AG08396 (cell line): ENCODE results near the gene ACSF2.
"Not testable (repeated sequence)": the region's sequence is repeated elsewhere in the genome, so short reads cannot be mapped to it uniquely, and the experiment has no call there.

Experiments
- DNase-seq: peaks from one replicate; pipeline ENCODE4 v3.0.0; 2012; ENCODE audit warnings: low spot score, mixed read lengths

ACSF2 gene

GRCh38 chr17:50464736-50465135 lies 38.7 kb downstream of the ACSF2 start:
- no peak for DNase-seq

GRCh38 chr17:50465171-50465570 lies 39.2 kb downstream of the ACSF2 start:
- no peak for DNase-seq

- no peak for DNase-seq
Observed at GRCh38 chr17:50465635-50466034, 39.6 kb downstream of the ACSF2 start.

GRCh38 chr17:50466371-50467113 lies 40.5 kb downstream of the ACSF2 start:
- DNase-seq: no peak

GRCh38 chr17:50467114-50467854 lies 41.3 kb downstream of the ACSF2 start:
- no peak for DNase-seq

- no peak for DNase-seq
Observed at GRCh38 chr17:50467855-50468303, 41.9 kb downstream of the ACSF2 start.

- peak; percentile 72 for DNase-seq
Observed at GRCh38 chr17:50468304-50469207, 42.5 kb downstream of the ACSF2 start, which contains the start of gene CHAD. Gene CHAD (minus strand): TSS chr17:50468880. CDS start chr17:50468813, 67 bp downstream.

- DNase-seq: peak; percentile 49
Observed at GRCh38 chr17:50469208-50469605, 43.2 kb downstream of the ACSF2 start.

- DNase-seq: no peak
Observed at GRCh38 chr17:50469671-50470305, 43.8 kb downstream of the ACSF2 start.

GRCh38 chr17:50470426-50470825 lies 44.4 kb downstream of the ACSF2 start:
- no peak for DNase-seq

GRCh38 chr17:50471009-50471905 lies 45.2 kb downstream of the ACSF2 start:
- no peak for DNase-seq

GRCh38 chr17:50472286-50472685 lies 46.3 kb downstream of the ACSF2 start:
- DNase-seq: no peak

- DNase-seq: not testable (repeated sequence)
Observed at GRCh38 chr17:50472761-50473161, 46.7 kb downstream of the ACSF2 start.

- DNase-seq: no peak
Observed at GRCh38 chr17:50473901-50474300, 47.9 kb downstream of the ACSF2 start.

GRCh38 chr17:50474523-50474922 lies 48.5 kb downstream of the ACSF2 start:
- no peak for DNase-seq

- no peak for DNase-seq
Observed at GRCh38 chr17:50475362-50475761, 49.3 kb downstream of the ACSF2 start.

GRCh38 chr17:50475775-50476544 lies 49.9 kb downstream of the ACSF2 start:
- DNase-seq: not testable (repeated sequence)

- DNase-seq: no peak
Observed at GRCh38 chr17:50476545-50477315, 50.7 kb downstream of the ACSF2 start.

GRCh38 chr17:50477976-50478375 lies 52.0 kb downstream of the ACSF2 start:
- DNase-seq: no peak
